Measurements from ENCODE around the gene ARFGEF2. TPM values are rescaled to one million over a fixed set of nuclear protein-coding genes. Genes with fewer than 3 reads are reported as not detected.

The ARFGEF2 gene
- total RNA-seq, 1 experiment from 2014 or later: 47.0 TPM

DNA sequence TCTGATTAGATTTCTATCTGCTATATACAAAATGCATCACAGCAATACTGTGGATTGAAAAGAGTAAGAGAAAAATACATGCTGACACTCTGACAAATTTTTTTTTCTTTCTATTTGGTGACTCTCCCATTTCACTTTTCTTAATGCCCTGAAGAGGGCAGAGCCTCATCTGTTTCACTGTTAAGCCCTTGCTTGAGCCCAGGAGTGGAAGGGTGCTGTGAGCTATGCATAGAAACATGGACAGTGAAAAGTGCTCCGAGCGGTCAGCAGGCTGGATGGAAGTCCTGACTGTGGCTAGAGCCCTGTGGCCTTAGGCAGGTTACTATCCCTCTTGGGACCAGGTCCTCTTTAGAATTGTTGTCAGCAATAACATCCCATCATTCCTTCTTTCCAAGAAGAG lies 107.2 kb downstream of the ARFGEF2 start:
- no peak overlapping the region for H3K4me3 ChIP-seq
- no TSS peak for BruUV-seq (replicated peaks)
- no peak overlapping the region for H2AFZ ChIP-seq
- intact Hi-C loops (cut with micrococcal nuclease; ENCODE audit: unreplicated experiment): no loop called here
- H3K9me3 ChIP-seq (ENCODE audit: insufficient read depth, low read depth): no peaks in the 10 kb centered on the region
- TF ChIP-seq, protein P1, sequence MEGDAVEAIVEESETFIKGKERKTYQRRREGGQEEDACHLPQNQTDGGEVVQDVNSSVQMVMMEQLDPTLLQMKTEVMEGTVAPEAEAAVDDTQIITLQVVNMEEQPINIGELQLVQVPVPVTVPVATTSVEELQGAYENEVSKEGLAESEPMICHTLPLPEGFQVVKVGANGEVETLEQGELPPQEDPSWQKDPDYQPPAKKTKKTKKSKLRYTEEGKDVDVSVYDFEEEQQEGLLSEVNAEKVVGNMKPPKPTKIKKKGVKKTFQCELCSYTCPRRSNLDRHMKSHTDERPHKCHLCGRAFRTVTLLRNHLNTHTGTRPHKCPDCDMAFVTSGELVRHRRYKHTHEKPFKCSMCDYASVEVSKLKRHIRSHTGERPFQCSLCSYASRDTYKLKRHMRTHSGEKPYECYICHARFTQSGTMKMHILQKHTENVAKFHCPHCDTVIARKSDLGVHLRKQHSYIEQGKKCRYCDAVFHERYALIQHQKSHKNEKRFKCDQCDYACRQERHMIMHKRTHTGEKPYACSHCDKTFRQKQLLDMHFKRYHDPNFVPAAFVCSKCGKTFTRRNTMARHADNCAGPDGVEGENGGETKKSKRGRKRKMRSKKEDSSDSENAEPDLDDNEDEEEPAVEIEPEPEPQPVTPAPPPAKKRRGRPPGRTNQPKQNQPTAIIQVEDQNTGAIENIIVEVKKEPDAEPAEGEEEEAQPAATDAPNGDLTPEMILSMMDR (conservative IDR thresholded peaks at IDR 0.05): peak; percentile 54
- no peak for TF ChIP-seq EZH2 (IDR thresholded peaks at IDR 0.05; ENCODE audit: low read depth)
- H4K20me1 ChIP-seq (ENCODE audit: insufficient read depth): no peaks in the 10 kb centered on the region
- H3K36me3 ChIP-seq (ENCODE audit: low read depth): peaks cover 59% of the 10 kb centered on the region
- no peaks in the 10 kb centered on the region for H3K9me2 ChIP-seq (ENCODE audit: insufficient read depth)
- no peaks in the 10 kb centered on the region for H3K27me3 ChIP-seq (ENCODE audit: insufficient read depth, low read depth)
- H3K27ac ChIP-seq: no peak overlapping the region
- DNase-seq: no peak
- ChIA-PET POLR2A (ENCODE audit: unreplicated experiment) (interaction anchor here (0.7 kb wide), 1 partner anchor 211 kb away, joined by 3 read pairs; no protein-coding TSS in a partner anchor), CTCF (interaction anchor here (0.6 to 0.7 kb wide), 2 partner anchors 275 to 678 kb away, joined by 3 to 4 read pairs; no protein-coding TSS in a partner anchor)
- H3K79me2 ChIP-seq (ENCODE audit: low read depth): no peaks in the 10 kb centered on the region
- no peaks in the 10 kb centered on the region for H3K4me1 ChIP-seq (replicated peaks; ENCODE audit: insufficient read depth)
- H3K4me2 ChIP-seq: no peak overlapping the region
- peaks cover 17% of the 10 kb centered on the region; the same call in 1 of the 2 replicates for H3F3A ChIP-seq (ENCODE audit: insufficient read depth, low read depth)

DNA sequence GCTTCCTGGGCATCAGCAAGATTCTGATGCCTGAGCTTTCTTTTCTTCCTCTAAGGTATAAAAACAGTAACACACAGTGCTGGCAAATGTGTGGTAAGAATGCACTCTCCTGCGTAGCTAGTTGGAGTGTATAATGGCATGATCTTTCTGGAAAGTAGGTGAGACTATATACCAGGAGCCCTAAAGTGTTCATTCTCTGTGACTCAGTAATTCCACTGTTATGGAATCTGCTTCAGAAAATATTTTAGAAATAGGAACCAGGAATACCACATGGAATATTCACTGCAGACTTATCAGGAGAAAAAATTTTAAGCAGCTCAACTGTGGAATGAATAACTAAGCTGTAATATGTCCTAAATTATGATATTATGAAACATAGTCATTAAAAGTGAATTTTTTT lies 107.7 kb downstream of the ARFGEF2 start:
- no peak overlapping the region for H3K4me2 ChIP-seq
- peaks cover 17% of the 10 kb centered on the region; the same call in 1 of the 2 replicates for H3F3A ChIP-seq (ENCODE audit: insufficient read depth, low read depth)
- POLR2A ChIA-PET (ENCODE audit: unreplicated experiment): interaction anchor here (0.7 kb wide), 1 partner anchor 211 kb away, joined by 3 read pairs; no protein-coding TSS in a partner anchor
- no peaks in the 10 kb centered on the region for H3K79me2 ChIP-seq (ENCODE audit: low read depth)
- H3K27me3 ChIP-seq (ENCODE audit: insufficient read depth, low read depth): no peaks in the 10 kb centered on the region
- no peak overlapping the region for H2AFZ ChIP-seq
- intact Hi-C loops (cut with micrococcal nuclease; ENCODE audit: unreplicated experiment): no loop called here
- no peak overlapping the region for H3K4me3 ChIP-seq
- no peaks in the 10 kb centered on the region for H3K4me1 ChIP-seq (replicated peaks; ENCODE audit: insufficient read depth)
- no TSS peak for BruUV-seq (replicated peaks)
- no peaks in the 10 kb centered on the region for H3K9me3 ChIP-seq (ENCODE audit: insufficient read depth, low read depth)
- no peaks in the 10 kb centered on the region for H4K20me1 ChIP-seq (ENCODE audit: insufficient read depth)
- H3K36me3 ChIP-seq (ENCODE audit: low read depth): peaks cover 58% of the 10 kb centered on the region
- no peak overlapping the region for H3K27ac ChIP-seq
- no peaks in the 10 kb centered on the region for H3K9me2 ChIP-seq (ENCODE audit: insufficient read depth)
- CTCF ChIA-PET: interaction anchor here (0.6 kb wide), 1 partner anchor 274 kb away, joined by 3 read pairs; no protein-coding TSS in a partner anchor
- TF ChIP-seq, protein P1 (conservative IDR thresholded peaks at IDR 0.05): no peak
- no peak for TF ChIP-seq EZH2 (IDR thresholded peaks at IDR 0.05; ENCODE audit: low read depth)
- DNase-seq: no peak

DNA sequence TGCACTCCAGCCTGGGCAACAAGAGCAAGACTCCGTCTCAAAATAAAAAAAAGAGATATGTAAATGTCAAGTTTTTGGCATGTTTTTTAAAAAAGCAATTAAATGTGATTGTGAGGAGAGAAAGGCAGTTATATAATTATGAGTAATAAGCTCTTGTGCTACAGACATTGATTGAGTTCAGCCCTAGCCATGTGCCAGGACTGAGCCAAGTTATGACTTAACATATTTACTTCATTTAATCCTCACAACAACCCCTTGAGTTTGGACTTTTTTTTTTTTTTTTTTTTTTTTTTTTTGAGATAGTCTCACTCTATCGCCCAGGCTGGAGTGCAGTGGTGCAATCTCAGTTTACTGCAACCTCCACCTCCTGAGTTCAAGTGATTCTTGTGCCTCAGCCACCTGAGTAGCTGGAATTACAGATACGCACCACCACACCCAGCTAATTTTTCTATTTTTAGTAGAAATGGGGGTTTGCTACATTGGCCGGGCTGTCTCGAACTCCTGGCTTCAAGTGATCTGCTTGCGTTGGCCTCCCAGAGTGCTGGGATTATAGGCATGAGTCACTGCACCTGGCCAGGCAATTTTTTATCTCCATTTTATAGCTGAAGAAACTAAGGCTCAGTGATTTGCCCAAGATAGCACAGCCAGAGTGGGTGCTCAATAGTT lies 109.6 kb downstream of the ARFGEF2 start:
- Histone ChIP-seq H3K9me2 (ENCODE audit: insufficient read depth) (no peaks in the 10 kb centered on the region), H3K79me2 (ENCODE audit: low read depth) (no peaks in the 10 kb centered on the region), H3K36me3 (ENCODE audit: low read depth) (peaks cover 54% of the 10 kb centered on the region), H3K4me3 (no peak overlapping the region), H3K4me1 (replicated peaks; ENCODE audit: insufficient read depth) (no peaks in the 10 kb centered on the region), H3K4me2 (no peak overlapping the region), H2AFZ (no peak overlapping the region), H4K20me1 (ENCODE audit: insufficient read depth) (peaks cover 4% of the 10 kb centered on the region), H3F3A (ENCODE audit: insufficient read depth, low read depth) (peaks cover 19% of the 10 kb centered on the region; the same call in 1 of the 2 replicates), H3K27me3 (ENCODE audit: insufficient read depth, low read depth) (no peaks in the 10 kb centered on the region), H3K27ac (no peak overlapping the region), H3K9me3 (ENCODE audit: insufficient read depth, low read depth) (no peaks in the 10 kb centered on the region)
- intact Hi-C loops (cut with micrococcal nuclease; ENCODE audit: unreplicated experiment): no loop called here
- BruUV-seq (replicated peaks): no TSS peak
- CTCF ChIA-PET: no interaction called here
- no peak for TF ChIP-seq EZH2 (IDR thresholded peaks at IDR 0.05; ENCODE audit: low read depth)
- TF ChIP-seq, protein P1 (conservative IDR thresholded peaks at IDR 0.05): no peak
- POLR2A ChIA-PET (ENCODE audit: unreplicated experiment): interaction anchor here (0.6 kb wide), 1 partner anchor 82 kb away, joined by 4 read pairs; no protein-coding TSS in a partner anchor
- DNase-seq: no peak
